Lower leg skin (tissue), 4 donors: Measurements from ENCODE around the gene ELOB. TPM values are rescaled to one million over a fixed set of nuclear protein-coding genes. Genes with fewer than 3 reads are reported as not detected.

Source experiments
- DNase-seq, 2 donors: peaks; one replicate each; pipeline ENCODE4 v3.0.0-alpha.2; 2019; ENCODE audit warnings: low spot score in 2 of 2
- H3K4me3 ChIP-seq: fragments of 200-600 bp; sonication (generic); 2 replicates; pipeline ENCODE4 v1.5.1; 2017; ENCODE audit warnings: mild to moderate bottlenecking, low read depth; ENCODE audit not compliant: poor library complexity, severe bottlenecking
- CTCF ChIP-seq, 3 donors: fragments of 450-650 bp; IDR thresholded peaks; one replicate each; pipeline ENCODE4 v1.5.1; 2016; ENCODE audit warnings: antibody characterized with exemption in 3 of 3, mild to moderate bottlenecking in 3 of 3, moderate library complexity in 2 of 3
- POLR2A ChIP-seq, 2 donors: fragments of 450-650 bp; IDR thresholded peaks; one replicate each; pipeline ENCODE4 v1.6.1; 2016 to 2017; ENCODE audit warnings: antibody characterized with exemption in 2 of 2, mild to moderate bottlenecking in 1 of 2, moderate library complexity in 1 of 2
- WGBS, 2 donors: methylation state at CpG; one replicate each; pipeline ENCODE4 v1.1.5; 2018; 5-methylcytosine and 5-hydroxymethylcytosine counted together
- intact Hi-C: fragments of 100-400 bp; cut with DNase I; formaldehyde crosslinking; loops from one replicate; pipeline ENCODE4 v1.15.0; 2023; ENCODE audit warnings: low total_unique reads
- total RNA-seq, 4 donors: library from RNA; depleted of rRNA; stranded (reverse); fragments of >200 nt; gene quantifications; one replicate each; pipeline ENCODE4 v1.1.0, GENCODE V29; 2016

ELOB gene
- total RNA-seq, 4 donors from 2014 or later = 244 to 2,128 (median 328) TPM

DNA sequence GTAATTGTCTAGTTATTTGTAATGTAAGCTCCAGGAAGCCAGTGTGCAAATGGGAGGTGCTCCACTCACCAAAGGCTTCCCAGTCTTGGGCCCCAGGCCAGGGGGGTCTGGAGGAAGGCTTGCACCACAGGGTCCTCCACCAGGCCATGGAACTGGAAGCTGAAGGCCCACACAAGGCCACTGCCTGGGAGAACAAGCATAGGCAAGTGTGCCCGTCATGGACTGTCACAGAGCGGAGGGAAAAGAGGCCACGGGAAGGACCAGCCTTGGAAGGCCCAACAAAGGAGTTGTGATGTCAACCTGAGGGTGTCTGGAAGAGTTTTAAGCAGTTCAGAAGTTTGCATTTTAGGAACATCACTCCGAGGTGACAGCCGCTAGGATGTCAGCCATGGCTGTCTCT lies 27.6 kb downstream of the ELOB start:
- intact Hi-C loops = no loop called here
- H3K4me3 ChIP-seq = no peak overlapping the region
- no peak for TF ChIP-seq CTCF (IDR thresholded peaks at IDR 0.05)
- no peak for TF ChIP-seq POLR2A (IDR thresholded peaks at IDR 0.05)
- DNase-seq = no peak
- WGBS, 2 donors = 96 to 100% methylated on average over 5 of the region's 5 CpGs

DNA sequence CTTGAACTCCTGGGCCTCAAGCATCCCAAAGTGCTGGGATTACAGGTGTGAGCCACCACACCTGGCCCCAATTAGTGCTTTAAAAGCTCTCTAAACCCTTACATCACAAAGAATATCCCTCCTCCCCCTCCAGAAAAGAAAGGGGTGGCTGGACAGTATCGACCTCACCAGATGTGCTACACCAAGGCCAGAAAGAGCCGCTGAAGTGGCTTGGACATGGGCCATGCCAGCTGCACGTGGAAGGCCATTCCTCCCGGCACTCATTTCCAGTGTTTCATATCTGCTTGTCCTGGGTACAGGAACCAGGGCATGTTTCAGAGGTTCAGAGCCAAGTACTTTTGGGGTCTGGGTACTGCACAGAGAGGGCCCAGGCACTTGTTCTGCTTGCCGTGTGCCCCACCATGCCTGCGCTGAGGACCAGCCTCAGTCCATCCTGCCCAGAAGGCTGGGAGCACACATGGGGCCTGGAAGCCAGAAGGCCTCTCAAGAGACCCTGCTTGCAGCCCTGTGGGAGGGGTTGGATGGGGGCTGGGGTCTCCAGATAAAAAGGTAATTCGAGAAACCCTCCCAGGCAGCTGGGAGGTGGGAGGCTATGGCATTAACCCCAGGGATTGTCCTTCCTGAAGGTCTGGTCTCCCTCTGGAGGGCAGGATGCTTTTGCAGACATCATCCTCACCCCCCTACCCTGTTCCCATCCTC lies 28.2 kb downstream of the ELOB start:
- 91% methylated on average over 7 of the region's 7 CpGs for WGBS, 2 donors
- no peak for DNase-seq
- no peak overlapping the region for H3K4me3 ChIP-seq
- intact Hi-C loops = no loop called here
- TF ChIP-seq POLR2A (IDR thresholded peaks at IDR 0.05) (no peak), CTCF (IDR thresholded peaks at IDR 0.05) (no peak)

- no peak for DNase-seq
- TF ChIP-seq CTCF (IDR thresholded peaks at IDR 0.05) (no peak), POLR2A (IDR thresholded peaks at IDR 0.05) (no peak)
- WGBS, 2 donors = 86% methylated on average over 1 to 9 of the region's 9 CpGs
- no peak overlapping the region for H3K4me3 ChIP-seq
- intact Hi-C loops = no loop called here
Measured at GRCh38 chr16:2745961-2746360, 31.1 kb downstream of the ELOB start.

DNA sequence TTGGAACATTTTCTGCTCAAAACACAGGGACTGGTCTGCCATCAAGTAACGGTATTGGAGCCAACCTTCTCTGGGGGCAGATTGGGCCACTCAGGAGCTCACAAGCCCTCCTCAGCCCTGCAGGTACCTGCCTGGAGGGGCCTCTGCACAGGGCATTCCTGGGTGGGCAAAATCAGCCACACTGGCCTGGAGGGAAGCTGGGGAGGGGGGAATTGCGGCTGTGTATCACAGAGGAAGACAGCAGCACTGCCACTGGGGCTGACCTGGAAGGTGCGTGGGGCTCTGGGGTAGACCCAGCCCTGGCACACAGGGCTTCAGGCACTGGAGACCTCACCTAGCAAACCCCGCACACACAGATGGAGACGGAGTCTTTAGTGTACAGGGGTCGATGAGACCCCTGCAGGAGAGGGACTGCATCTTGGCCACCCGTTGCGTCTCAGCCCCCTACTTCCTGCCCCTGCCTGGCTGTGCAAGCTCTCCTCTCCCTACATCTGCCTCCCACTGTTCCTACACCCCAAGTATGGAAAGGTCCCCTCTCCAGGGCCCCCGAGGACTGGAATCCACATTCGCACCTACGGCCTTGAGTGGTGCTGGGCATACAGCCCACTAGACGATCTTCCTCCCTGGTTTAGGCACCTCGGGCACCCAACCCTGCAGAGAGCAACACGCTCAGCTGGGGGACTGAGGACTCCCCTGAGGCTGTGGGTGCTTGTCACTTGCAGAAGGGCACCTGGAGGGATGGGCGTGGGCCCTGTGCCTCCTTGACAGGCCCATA lies 31.8 kb downstream of the ELOB start:
- WGBS, 2 donors = 73 to 77% methylated on average over 11 to 15 of the region's 15 CpGs
- intact Hi-C loops = no loop called here
- no peak overlapping the region for H3K4me3 ChIP-seq
- TF ChIP-seq CTCF (IDR thresholded peaks at IDR 0.05) (no peak), POLR2A (IDR thresholded peaks at IDR 0.05) (no peak)
- no peak for DNase-seq

GRCh38 chr16:2744711-2745110 lies 32.4 kb downstream of the ELOB start:
- no peak for DNase-seq
- 90 to 96% methylated on average over 6 of the region's 6 CpGs for WGBS, 2 donors
- no peak for TF ChIP-seq CTCF (IDR thresholded peaks at IDR 0.05)
- no peak for TF ChIP-seq POLR2A (IDR thresholded peaks at IDR 0.05)
- no peak overlapping the region for H3K4me3 ChIP-seq
- intact Hi-C loops = no loop called here
